Stimulated activated CD4-positive, alpha-beta T cell treated with anti-CD3 and anti-CD28 coated beads, Interleukin-12 subunit alpha, Interleukin-12 subunit beta, amount 100 ng/mL, for 24 hours (primary cell): Measurements from ENCODE around the gene TENT4A.
"Not testable (repeated sequence)": the region's sequence is repeated elsewhere in the genome, so short reads cannot be mapped to it uniquely, and the experiment has no call there.

Experiments used
- DNase-seq, 2 experiments: peaks; one replicate each; pipeline ENCODE4 v3.0.0-alpha.2; 2020; ENCODE audit warnings: low read depth in 2 of 2

TENT4A gene

DNA sequence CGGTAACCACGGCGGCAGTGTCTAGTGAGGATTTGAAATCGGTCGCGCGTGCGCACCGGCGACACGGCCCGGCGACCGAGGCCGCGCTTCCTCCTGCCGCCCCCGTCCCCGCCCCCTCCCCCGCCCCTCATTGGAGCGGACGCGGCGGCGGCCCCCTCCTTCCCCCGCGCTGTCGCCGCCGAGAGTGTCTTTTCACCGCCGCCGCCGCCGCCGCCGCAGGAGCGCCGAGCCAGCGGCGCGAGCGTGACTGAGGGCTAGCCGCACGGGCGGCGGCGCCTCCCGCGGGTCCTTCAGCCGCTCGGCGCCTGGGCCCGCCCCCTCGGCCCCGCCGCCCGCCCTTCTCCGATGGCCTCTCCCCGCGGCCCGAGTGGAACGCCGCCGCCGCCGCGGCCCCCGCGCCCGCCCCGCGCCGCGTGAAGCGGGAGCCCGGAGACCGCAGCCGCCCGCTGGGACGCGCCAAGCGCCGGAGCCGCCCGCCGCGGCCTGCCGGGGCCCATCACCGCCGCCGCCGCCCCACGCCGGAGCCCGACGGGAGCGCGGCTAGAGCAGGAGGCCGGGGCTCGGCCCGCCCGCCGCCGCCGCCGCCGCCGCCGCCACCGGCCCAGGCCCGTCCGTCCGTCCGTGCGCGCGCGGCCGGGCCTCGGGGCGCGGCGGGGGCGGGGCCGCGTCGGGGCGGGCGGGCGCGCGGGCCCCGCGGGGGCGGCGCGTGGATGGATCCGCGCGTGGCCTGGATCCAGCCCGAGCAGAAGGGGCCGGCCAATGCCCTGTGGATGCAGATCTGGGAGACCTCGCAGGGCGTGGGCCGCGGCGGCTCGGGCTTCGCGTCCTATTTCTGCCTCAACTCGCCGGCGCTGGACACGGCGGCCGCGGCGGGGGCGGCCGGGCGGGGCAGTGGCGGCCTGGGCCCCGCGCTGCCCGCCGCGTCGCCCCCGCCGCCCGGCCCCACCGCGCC lies at the start of gene TENT4A:
TENT4A (plus strand) TSS at position 159 of the 952 bp plus-strand sequence; CDS start at position 711, 552 bp downstream.
- DNase-seq = no peak

DNA sequence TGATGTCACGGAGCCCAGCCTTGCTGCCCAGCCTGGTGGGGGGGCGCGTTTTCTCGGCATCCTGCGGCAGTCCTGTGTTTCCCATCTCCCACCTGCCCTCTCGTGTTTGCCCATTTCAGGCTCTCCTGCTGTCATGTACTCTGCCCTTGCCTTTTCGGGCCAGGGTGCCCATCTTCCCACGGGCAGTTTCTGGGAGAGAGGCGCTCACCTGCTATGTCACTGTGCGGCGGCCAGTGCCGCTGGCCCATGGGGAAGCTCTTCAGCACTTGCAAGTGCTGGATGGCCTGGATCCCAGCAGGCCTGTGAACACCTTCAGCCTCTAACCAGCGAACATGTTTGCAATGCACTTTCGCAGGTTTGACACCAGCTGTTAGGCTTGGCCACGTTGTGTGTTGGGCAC lies 46.5 kb upstream of the TENT4A start:
- no peak for DNase-seq

DNA sequence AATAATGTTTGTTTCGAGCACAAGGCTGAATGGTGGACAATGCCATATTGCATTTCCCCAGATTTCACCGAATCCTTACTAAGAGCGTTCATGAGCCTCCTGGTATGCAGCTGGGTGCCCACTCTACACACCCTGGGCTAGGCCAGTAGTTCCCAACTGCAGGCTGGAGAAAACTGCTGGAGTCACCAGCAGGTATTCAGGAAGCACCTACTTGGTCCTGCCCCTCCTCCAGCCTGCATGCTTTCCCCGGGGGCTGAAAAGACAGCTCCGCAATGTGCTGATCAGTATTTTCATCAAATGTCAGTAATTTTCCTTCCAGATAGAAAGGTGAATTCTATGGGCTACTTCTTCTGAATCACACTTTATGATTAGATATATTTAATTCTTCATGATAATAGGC lies 45.6 kb upstream of the TENT4A start:
- no peak for DNase-seq

DNA sequence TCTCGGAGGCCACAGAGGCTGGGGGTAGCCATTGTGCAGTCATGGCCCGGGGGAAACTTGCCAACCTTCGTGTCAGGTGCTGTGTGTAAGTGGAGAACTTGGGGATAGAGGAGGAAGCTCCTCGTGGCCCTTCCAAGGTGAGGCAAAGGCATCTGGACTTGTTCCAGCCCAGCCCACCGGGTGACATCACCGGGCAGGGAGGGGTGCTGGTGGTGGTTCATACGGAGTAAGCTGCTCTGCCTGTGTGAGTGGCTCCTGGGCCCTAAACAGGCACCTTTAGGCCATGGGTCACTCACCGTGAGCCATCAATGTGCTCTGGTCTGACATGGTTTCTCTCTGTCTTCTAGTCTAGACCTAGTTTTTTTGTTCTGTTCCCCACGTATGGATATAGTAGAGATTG lies 44.5 kb upstream of the TENT4A start:
- DNase-seq = not testable (repeated sequence)

DNA sequence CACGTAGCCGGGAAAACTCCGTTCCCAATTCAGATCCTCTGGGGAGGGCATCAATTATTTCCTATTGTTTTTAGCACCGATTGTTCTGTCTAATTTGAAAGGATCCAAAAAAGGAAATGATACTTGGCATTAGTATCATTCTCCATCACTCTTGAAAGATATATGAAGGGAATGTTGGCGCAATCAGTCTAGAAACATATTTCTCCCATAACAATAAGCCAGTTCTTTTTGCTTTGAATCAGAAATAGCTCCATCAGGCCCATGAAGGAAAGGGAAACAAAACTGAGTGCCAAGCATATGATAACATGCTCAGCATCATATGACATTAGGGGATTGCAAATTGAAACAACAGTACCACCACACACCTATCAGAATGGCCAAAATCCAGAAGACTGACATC lies 40.2 kb upstream of the TENT4A start:
- no peak for DNase-seq

DNA sequence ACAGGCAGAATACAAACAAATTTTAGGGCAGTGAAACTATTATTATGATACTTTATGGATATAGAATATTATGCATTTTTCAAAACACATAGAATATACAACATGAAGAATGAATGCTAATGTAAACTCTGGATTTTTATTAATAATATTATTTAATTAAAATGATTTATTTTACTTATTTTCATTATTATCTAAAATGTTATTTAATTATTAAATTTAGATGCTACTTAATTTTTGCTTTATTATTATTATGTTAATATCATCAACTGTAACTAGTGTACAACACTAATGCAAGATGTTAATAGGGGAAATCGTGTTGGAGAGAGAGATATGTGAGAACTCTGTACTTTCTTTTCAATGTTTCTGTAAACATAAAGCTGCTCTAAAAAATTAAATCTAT lies 39.3 kb upstream of the TENT4A start:
- no peak for DNase-seq

DNA sequence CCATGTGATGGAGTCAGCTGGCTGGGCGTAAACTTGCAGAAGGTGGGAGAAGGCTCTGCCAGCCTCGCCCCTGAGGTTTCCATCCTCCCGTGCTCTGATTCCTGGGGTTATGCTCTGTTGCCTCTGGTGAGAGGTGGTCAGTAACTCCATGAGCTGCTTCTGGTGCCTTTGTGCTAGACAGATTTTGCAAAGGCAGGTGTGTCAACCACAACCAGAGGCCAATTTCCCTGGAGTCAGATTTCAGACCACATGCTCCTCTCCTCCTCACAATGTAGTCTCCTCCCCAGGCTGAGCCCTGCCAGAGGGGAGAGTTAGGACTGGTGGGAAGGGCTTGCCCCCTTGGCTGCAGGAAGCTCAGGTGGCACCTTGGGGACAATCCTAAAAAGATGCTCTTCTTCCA lies 38.8 kb upstream of the TENT4A start:
- no peak for DNase-seq

DNA sequence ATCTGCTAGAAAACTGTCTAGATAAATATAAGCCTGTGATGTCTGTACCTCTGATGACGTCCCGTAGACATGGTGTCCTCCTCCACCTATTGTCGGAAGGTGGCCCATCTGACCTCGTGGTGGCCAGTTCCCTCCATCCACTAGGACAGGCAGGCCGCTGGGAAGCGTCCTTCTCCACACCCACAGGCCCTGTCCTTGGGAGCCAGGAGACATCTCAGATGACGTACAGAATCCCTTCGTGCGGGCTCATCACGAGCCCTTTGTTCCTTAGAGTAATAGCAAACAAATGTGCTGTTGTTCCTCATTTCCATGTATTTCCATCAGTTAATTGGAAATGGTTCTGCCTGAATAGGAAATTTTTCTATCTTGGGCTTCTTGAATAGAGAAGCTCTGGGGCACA lies 38.3 kb upstream of the TENT4A start:
- no peak for DNase-seq

DNA sequence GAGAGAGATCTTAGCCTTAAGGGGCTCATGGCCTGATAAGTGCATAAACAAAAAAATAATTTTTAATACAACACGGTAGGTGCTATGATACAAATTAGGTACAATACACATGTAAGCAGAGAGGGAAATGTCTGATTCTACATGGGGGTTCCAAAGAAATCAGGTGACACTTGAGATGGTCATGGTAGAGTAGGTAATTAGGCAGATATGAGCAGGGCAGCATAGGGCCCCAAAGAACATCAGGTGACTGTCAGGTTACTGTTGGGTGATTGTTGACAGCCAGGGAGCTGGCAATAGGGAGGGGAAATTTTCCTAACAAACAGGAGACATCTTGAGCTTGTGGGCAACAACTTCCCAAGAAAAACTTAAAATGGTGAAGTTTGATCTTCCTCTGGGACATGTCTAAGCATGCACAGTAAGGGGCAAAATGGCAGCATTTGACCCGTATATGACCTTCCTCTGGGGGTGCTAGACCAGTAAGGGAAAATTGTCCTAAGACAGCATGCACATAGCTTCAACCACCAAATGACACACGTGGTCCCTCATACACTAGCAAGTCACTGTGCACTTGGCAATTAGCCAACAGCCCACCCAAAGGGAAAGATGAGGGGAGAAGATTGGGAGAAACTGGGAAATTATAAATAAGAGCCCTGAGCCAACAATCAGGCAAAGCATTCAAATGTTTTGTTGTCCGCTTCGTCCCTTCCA lies 37.3 kb upstream of the TENT4A start:
- no peak for DNase-seq

DNA sequence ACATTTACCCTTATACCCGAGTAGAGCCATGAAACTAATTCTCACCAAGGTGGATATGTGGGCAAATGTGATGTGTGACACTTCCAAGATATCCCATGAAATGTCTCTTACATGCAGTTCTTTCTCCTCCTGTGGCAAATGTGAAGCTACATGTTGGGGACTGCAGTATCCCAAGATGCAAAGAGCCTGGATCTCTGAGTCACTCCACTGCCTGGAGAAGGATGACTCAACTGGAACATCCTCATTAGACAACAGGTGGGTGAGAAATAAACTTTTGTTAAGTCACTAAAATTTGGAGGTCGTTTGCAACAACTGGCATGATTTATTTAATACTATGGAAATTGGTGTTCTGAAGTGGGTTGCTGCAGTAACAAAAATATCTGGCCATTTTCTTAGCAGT lies 36.5 kb upstream of the TENT4A start:
- DNase-seq = no peak

DNA sequence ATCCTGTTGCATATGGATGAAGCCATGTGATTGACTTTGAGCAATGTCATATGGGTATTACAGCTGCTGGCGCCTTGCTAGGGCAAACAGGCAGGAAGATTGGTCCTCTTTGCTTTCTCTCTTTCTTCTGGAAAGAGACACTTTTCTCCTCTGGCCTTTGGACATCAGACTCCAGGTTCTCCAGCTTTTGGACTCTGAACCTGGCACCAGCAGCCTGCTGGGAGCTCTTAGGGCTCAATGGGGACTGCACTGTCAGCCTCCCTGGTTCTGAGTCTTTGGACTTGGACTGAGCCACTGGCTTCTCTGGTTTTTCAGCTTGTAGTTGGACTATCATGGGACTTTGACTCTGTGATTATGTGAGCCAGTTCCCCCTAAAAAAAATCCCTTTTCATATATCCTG lies 34.8 kb upstream of the TENT4A start:
- DNase-seq = no peak

DNA sequence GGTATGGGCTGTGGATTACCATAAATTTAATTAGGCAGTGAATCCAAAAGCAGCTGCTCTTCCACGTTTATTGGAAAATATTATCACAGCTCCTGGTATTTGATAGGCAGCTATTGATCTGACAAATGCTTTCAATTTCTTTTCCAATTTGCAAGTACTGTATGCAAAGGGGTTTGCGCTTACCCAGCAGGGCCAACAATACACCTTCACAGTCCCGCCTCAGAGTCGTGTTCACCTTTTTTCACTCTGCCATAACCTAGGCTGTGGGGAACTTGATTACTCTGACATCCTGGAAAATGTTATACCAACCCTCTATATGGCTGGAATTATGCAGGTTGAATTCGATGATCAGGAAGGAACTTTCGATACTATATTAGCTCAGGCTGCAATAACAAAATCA lies 32.3 kb upstream of the TENT4A start:
- no peak for DNase-seq

DNA sequence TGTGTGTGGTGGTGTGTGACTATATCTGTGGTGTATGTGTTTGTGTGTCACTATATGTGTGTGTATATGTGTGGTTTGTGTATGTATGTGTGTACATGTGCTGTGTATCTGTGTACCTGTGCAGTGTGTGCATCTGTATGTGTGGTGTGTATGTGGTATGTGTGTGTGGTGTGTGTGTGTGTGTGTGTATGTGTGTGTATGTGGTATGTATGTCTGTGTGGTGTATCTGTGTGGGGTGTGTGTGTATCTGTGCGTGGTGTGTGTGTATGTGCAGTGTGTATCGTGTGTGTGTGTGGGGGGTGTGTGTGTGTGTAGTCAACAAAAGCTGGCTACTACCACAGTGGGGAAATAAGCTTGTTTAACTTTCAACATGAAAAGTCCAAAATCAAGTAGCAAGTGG lies 31.6 kb upstream of the TENT4A start:
- DNase-seq = no peak

DNA sequence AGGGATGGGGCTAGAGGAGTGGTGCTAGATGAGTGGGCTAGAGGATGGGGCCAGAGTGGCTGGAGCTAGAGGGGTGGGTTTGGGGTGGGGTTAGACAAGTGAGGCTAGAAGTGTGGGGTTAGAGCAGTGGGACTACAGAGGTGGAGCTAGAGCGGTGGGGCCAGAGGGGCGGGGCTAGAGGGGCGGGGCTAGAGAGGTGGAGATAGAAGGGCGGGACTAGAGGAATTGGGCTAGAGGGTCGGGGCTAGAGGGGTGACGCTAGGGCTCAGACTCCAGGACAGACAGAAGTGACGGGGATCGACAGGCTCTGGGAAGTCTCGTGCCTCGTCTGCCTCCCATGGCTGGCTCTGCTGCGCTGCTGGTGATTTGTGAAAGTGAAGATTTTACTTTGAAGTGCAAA lies 31.0 kb upstream of the TENT4A start:
- no peak for DNase-seq

DNA sequence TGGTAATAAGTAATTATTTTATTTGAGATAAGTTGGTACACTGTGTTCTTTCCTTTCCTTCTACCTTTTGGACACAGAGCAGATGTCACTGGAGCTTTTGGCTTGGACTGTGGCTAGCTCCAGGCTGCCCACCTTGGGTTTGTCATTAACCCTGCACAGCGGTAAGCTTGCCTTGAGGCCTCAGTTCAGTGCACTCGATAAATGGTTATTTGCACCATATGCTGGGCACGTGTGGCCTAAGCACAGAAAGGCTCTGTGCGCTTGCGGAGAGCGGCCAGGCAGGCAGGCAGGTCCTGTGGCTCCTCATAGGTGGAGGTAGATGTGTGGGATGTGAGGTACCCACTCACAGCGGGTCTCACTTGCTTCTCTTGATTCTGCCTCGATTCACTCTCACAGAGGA lies 30.0 kb upstream of the TENT4A start:
- DNase-seq = no peak

DNA sequence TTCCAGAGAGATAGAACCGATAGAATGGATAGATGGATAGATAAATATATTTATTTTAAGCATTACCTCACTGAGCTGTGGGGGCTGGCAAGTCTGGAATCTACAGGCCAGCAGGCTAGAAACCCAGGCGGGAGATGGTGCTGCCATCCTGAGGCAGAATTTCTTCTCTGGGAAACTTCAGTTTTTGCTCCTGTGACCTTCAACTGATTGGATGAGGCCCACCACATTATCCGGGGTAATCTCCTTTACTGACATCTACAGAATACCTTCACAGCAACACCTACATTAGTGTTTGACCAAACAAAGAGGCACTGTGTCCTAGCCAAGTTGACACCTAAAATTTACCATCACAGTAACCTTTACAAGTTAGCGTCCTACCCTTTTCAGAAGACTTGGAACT lies 29.2 kb upstream of the TENT4A start:
- DNase-seq = no peak

DNA sequence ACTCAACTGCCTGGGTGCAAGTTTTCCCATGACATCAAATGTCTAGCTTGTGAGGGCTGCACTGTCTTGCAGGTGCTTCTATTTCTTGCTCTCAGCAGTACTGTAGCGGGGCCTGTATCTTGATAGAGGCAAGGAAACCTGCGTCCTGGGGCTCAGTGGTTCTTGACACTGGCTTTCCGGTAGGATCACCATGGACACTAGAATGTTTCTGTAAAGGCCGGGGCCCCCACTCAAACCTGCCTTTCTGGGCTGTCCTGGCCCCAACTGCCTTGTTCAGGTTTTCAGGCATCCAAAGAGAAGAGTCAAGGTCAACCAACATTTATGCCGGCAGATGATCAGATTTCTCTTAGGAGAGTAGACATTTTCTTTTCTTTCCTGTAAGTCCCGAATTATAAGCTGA lies 26.7 kb upstream of the TENT4A start:
- no peak for DNase-seq

DNA sequence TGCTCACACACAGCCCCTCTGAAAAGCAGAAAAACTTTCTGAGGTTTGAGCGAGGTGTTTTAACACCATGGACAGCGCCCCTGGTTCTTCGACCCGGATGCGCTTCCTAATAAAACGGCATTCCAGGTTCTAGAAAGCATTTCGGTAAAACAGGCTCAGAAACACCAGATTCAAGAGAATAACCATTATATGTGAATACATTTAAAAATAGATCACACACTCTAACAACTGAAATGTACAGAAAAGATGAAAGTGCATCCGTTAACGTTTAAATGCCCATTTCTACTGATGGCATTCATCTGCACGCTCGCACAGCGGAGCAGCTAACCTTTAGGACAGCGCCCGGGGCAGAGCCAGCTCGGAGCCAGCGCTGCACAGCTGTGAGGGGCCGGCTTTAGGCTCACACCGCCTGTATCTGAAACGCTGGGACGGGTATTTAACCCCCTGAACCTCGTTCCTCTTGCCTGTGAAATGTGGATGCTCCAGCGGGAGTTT lies 26.3 kb upstream of the TENT4A start:
- no peak for DNase-seq

DNA sequence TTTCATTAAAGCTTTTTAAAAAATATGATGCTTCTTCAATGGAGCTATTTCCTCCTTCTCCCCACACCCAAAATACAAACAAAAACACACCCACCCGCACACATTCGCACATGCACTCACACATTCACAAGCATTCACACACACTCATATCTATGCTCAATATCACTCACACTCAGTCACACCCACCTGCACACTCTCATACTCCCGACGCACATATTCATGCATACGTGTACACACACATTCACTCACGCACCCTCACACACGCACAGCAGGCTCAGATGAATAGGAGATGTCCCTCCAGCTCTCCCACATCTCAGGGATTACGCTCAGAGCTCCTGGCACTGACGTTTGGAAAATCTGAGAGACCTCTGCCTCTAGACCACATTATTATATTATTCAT lies 25.7 kb upstream of the TENT4A start:
- no peak for DNase-seq

DNA sequence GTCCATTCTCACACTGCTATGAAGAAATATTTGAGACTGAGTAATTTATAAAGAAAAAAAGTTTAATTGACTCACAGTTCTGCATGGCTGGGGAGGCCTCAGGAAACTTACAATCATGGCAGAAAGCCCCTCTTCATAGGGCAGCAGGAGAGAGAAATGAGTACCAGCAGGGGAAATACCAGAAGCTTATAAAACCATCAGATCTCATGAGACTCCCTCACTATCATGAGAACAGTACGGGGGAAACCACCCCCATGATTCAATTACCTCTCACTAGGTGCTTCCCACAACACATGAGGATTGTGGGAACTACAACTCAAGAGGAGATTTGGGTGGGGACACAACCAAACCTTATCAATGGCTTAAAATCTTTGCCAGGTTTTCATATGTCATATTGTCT lies 20.3 kb upstream of the TENT4A start:
- no peak for DNase-seq

DNA sequence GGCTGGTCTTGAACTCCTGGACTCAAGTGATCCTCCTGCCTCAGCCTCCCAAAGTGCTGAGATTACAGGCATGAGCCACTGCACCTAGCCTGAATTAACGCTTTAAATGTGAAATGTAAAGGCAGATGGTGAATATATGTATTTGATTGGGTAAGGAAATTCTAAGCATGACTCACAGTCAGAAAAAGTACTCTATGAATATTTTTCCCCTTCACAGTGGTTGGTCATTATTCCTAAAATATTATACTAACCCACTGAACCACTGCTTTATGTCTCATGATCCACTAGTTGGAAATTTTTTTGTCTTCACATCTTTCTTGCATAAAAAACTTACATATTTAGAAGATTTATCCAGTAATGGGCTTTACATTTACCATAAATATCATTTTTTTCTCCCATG lies 14.5 kb upstream of the TENT4A start:
- DNase-seq = no peak

DNA sequence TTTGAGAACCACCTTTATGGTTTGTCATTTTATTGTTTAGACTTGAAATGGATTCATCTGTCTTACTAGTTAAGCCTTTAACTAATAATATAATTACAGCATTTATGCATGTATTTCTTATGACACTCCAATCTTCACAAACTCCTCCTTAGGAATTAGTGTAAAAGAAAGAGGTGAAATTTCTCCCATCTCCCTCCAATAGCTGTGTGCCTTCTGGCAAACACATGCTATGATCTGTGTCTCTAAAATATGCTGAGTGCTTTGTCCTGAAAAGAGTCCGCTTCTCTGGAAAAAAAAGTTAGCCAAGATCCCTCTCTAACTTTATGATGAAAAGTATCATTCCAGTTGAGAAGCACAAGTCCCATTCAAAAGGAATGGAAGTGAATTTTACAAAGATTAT lies 13.9 kb upstream of the TENT4A start:
- no peak for DNase-seq

DNA sequence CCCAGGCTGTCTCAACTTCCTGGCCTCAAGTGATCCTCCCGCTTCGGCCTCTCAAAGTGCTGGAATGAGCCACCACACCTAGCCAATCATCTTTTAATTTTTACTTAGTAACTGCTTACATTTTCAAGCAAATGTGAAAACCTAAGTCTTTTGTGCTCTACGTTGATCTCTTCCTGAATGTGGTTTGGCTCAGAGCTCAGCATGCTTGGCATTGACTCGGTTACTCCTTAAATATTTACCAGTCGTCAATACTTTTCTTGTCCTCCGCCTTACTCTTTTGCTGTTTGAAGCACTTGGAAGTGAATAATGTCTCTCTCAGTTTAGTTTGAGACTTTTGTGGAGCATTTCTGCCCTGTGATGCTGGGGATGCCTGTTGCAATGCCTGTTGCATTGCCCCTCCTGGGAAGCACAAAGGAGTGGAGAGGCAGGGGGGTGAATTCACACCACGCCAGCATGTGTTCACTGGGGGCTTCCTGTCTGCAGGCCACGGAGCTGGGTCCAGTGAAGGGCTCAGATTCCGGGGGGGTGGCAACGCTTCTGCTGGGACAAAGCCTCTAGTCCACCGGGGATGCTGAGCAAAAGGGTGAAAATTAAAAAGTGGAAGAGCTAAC lies 13.1 kb upstream of the TENT4A start:
- no peak for DNase-seq
